ENCODE data around the gene NHEJ1. TPM values are rescaled to one million over a fixed set of nuclear protein-coding genes. Genes with fewer than 3 reads are reported as not detected.

The NHEJ1 gene
- polyA plus RNA-seq, 1 donor (not counting 4 experiments of a cell fraction or from before 2014, with no cell fraction given) = 13.1 TPM

DNA sequence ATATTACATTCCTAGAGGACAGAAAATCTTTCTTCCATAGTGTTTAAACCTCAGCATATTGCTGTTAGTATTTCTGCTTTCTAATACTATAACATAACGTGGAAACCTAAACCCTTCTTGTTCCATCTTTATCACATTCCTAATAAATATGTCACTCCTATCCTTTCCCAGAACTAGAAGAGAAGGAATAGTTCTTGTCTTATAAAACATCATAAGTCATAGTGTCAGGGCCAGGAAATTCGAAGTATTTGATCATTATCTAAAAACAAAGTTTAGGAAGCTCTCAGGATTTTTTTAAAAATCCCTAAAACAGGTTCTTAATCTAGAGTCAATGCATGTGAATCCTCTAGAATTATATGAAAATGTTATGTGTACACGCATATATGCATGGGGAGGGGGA, 2.0 kb downstream of the NHEJ1 start:
- Histone ChIP-seq H3K4me1 (ENCODE audit: control insufficient read depth, extremely low read depth, insufficient read depth, low read length) (peaks cover 8% of the 10 kb centered on the region), H3K27ac (ENCODE audit: control insufficient read depth, insufficient read depth, low read length) (no peak overlapping the region), H3K79me2 (ENCODE audit: control insufficient read depth, insufficient read depth, low read length) (no peaks in the 10 kb centered on the region), H4K20me1 (ENCODE audit: control insufficient read depth, extremely low read depth, insufficient read depth, low read length) (no peaks in the 10 kb centered on the region), H3K9me1 (ENCODE audit: control insufficient read depth, extremely low read depth, insufficient read depth, low read length) (no peaks in the 10 kb centered on the region), H3K9me3 (ENCODE audit: control insufficient read depth, low read depth, low read length) (no peaks in the 10 kb centered on the region), H3K27me3 (ENCODE audit: control insufficient read depth, extremely low read depth, insufficient read depth, low read length) (no peaks in the 10 kb centered on the region), H3K4me3 (ENCODE audit: control insufficient read depth in 2 of 3, extremely low read depth in 1 of 3, insufficient read depth in 2 of 3, low read depth in 1 of 3, low read length in 3 of 3) (no peak overlapping the region), H3K9ac (ENCODE audit: control insufficient read depth, extremely low read depth, insufficient read depth, low read length) (no peak overlapping the region), H3K36me3 (ENCODE audit: control insufficient read depth in 2 of 2, extremely low read depth in 1 of 2, insufficient read depth in 2 of 2, low read length in 2 of 2) (peaks cover 2 to 5% of the 10 kb centered on the region in 2 experiments), H2AFZ (ENCODE audit: control insufficient read depth, low read length) (no peak overlapping the region), H3K4me2 (ENCODE audit: control insufficient read depth, extremely low read depth, insufficient read depth, low read depth, low read length) (no peak overlapping the region)
- no peak for TF ChIP-seq EZH2 (IDR thresholded peaks at IDR 0.05; ENCODE audit: low read length)
- TF ChIP-seq, protein P1, sequence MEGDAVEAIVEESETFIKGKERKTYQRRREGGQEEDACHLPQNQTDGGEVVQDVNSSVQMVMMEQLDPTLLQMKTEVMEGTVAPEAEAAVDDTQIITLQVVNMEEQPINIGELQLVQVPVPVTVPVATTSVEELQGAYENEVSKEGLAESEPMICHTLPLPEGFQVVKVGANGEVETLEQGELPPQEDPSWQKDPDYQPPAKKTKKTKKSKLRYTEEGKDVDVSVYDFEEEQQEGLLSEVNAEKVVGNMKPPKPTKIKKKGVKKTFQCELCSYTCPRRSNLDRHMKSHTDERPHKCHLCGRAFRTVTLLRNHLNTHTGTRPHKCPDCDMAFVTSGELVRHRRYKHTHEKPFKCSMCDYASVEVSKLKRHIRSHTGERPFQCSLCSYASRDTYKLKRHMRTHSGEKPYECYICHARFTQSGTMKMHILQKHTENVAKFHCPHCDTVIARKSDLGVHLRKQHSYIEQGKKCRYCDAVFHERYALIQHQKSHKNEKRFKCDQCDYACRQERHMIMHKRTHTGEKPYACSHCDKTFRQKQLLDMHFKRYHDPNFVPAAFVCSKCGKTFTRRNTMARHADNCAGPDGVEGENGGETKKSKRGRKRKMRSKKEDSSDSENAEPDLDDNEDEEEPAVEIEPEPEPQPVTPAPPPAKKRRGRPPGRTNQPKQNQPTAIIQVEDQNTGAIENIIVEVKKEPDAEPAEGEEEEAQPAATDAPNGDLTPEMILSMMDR (optimal IDR thresholded peaks at IDR 0.05 in 1 of 3, IDR thresholded peaks at IDR 0.05 in 1 of 3, conservative IDR thresholded peaks at IDR 0.05 in 1 of 3; ENCODE audit: extremely low read depth in 1 of 3, insufficient read depth in 2 of 3, low read length in 3 of 3) = no peak
- no peak for FAIRE-seq
- DNase-seq (ENCODE audit: low read depth, low spot score) = no peak
- dilution Hi-C loops (cut with MboI; ENCODE audit: extremely low pct_ligation_motif_present, low sequenced_read_pairs) = no loop called here

DNA sequence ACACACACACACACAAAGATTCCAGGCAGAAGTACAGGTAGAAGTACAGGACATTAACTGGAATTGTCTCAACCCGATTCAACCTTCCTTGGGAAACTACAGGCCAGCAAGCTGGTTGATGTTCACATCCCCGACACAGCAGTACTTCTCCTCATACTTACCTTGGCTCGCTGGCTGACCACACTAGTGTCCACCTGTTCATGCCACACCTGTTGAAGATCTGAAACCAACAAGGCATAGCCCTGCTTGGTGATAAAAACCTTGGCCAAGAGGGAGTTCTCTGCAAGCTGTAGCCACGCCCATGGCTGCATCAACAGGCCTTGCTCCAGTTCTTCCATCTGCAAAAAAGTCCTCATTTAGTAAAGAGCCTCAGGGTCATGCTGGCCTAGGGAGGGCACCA, 2.6 kb downstream of the NHEJ1 start:
- Histone ChIP-seq H3K79me2 (ENCODE audit: control insufficient read depth, insufficient read depth, low read length) (no peaks in the 10 kb centered on the region), H3K9me1 (ENCODE audit: control insufficient read depth, extremely low read depth, insufficient read depth, low read length) (no peaks in the 10 kb centered on the region), H3K4me3 (ENCODE audit: control insufficient read depth in 2 of 3, extremely low read depth in 1 of 3, insufficient read depth in 2 of 3, low read depth in 1 of 3, low read length in 3 of 3) (no peak overlapping the region), H3K4me2 (ENCODE audit: control insufficient read depth, extremely low read depth, insufficient read depth, low read depth, low read length) (no peak overlapping the region), H3K36me3 (ENCODE audit: control insufficient read depth in 2 of 2, extremely low read depth in 1 of 2, insufficient read depth in 2 of 2, low read length in 2 of 2) (peaks cover 2 to 8% of the 10 kb centered on the region in 2 experiments), H4K20me1 (ENCODE audit: control insufficient read depth, extremely low read depth, insufficient read depth, low read length) (no peaks in the 10 kb centered on the region), H2AFZ (ENCODE audit: control insufficient read depth, low read length) (no peak overlapping the region), H3K4me1 (ENCODE audit: control insufficient read depth, extremely low read depth, insufficient read depth, low read length) (peaks cover 8% of the 10 kb centered on the region), H3K9me3 (ENCODE audit: control insufficient read depth, low read depth, low read length) (no peaks in the 10 kb centered on the region), H3K27me3 (ENCODE audit: control insufficient read depth, extremely low read depth, insufficient read depth, low read length) (no peaks in the 10 kb centered on the region), H3K9ac (ENCODE audit: control insufficient read depth, extremely low read depth, insufficient read depth, low read length) (no peak overlapping the region), H3K27ac (ENCODE audit: control insufficient read depth, insufficient read depth, low read length) (no peak overlapping the region)
- dilution Hi-C loops (cut with MboI; ENCODE audit: extremely low pct_ligation_motif_present, low sequenced_read_pairs) = no loop called here
- TF ChIP-seq, protein P1 (optimal IDR thresholded peaks at IDR 0.05 in 1 of 3, IDR thresholded peaks at IDR 0.05 in 1 of 3, conservative IDR thresholded peaks at IDR 0.05 in 1 of 3; ENCODE audit: extremely low read depth in 1 of 3, insufficient read depth in 2 of 3, low read length in 3 of 3) = no peak
- no peak for TF ChIP-seq EZH2 (IDR thresholded peaks at IDR 0.05; ENCODE audit: low read length)
- no peak for FAIRE-seq
- no peak for DNase-seq (ENCODE audit: low read depth, low spot score)
